Measurements from ENCODE around the gene NRG3. TPM values are rescaled to one million over a fixed set of nuclear protein-coding genes. Genes with fewer than 3 reads are reported as not detected.

Gene NRG3
- total RNA-seq, 2 donors from 2014 or later: 0.41 TPM; not detected in 1

DNA sequence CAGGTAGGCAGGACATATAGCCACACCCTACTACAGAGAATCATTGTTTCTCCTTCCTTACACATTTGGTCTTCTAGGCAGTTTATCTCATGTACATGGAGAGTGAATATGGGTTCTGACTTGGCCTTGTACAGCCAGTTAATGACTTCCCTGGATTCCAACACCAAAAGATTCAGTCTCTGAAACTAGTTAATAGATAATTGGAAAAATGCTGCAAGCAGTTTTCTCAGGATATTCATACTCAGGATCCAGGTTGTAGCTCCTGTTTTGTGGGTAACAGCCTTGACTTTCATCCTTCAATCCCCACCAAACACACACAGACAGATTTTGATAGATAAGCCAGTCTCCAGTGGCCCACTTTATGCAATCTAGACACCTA, 690.2 kb downstream of the NRG3 start:
- no peak for TF ChIP-seq CTCF (IDR thresholded peaks at IDR 0.05)
- DNase-seq (ENCODE audit: low spot score) (no peak), ATAC-seq (ENCODE audit: insufficient number of reproducible peaks, low FRiP score, low read depth) (no peak)
- Histone ChIP-seq H3K27ac (no peak overlapping the region), H3K36me3 (no peaks in the 10 kb centered on the region), H3K4me1 (ENCODE audit: control insufficient read depth in 1 of 2, low read depth in 2 of 2) (no peaks in the 10 kb centered on the region), H3K4me3 (no peak overlapping the region), H3K9me3 (no peaks in the 10 kb centered on the region), H3K27me3 (replicated peaks; ENCODE audit: insufficient read depth) (no peaks in the 10 kb centered on the region)

DNA sequence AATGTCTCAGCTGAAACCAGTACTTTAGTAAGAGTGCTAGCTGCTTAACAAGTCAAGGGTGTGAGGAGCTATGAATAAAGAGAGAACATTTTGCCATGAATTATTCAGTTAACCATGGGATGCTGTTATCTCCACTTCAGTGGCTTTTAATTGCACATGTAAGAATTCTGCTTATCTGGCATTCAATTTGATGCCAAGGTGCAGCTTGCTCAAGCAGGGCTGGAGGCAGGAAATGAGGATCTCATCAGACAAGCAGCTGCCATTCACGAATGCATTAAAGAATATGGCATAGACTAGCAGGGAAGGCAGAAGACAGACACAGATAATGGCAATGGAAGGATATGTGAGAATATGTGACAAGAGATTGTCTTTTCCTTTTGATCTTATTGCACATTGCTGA, 697.8 kb downstream of the NRG3 start:
- Histone ChIP-seq H3K36me3 (no peaks in the 10 kb centered on the region), H3K27ac (no peak overlapping the region), H3K9me3 (no peaks in the 10 kb centered on the region), H3K4me1 (ENCODE audit: control insufficient read depth in 1 of 2, low read depth in 2 of 2) (no peaks in the 10 kb centered on the region), H3K4me3 (no peak overlapping the region), H3K27me3 (replicated peaks; ENCODE audit: insufficient read depth) (no peaks in the 10 kb centered on the region)
- no peak for TF ChIP-seq CTCF (IDR thresholded peaks at IDR 0.05)
- DNase-seq (ENCODE audit: low spot score) (no peak), ATAC-seq (ENCODE audit: insufficient number of reproducible peaks, low FRiP score, low read depth) (no peak)

DNA sequence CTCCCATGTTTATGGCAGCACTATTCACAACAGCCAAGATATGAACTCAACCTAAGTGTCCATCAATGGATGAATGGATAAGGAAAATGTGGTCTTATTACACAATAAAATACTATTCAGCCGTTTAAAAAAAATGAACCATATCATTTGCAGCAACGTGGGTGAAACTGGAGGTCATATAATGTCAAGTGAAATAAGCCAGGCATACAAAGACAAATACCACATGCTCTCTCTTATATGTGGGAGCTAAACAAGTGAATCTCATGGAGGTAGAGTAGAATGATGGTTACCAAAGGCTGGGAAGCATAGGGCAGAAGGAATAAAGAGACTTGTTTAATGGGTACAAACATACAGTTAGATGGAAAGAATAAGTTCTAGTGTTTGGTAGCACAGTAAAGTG, 699.1 kb downstream of the NRG3 start:
- Histone ChIP-seq H3K4me1 (ENCODE audit: control insufficient read depth in 1 of 2, low read depth in 2 of 2) (no peaks in the 10 kb centered on the region), H3K9me3 (no peaks in the 10 kb centered on the region), H3K36me3 (no peaks in the 10 kb centered on the region), H3K27me3 (replicated peaks; ENCODE audit: insufficient read depth) (no peaks in the 10 kb centered on the region), H3K27ac (no peak overlapping the region), H3K4me3 (no peak overlapping the region)
- ATAC-seq (ENCODE audit: insufficient number of reproducible peaks, low FRiP score, low read depth): no peak
- no peak for TF ChIP-seq CTCF (IDR thresholded peaks at IDR 0.05)
- no peak for DNase-seq (ENCODE audit: low spot score)

DNA sequence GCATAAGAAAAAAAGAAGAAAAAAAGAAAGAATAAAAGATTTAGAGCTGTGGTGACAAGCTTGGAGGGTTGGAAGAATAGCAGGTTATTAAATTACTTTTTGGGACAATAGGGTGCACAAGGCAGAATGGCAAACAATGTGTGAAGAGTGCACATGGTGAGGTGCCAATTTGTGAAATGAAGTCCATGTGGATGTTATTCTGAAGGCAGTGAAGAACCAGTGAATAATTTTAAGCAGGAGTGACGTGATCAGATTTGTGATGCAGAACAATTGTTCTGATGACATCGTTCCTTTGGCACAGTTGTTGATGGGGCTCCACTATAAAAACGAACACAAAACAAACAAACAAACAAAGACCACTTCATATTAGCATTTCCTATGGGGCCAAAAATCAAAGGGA, 700.3 kb downstream of the NRG3 start:
- H3K27me3 ChIP-seq (replicated peaks; ENCODE audit: insufficient read depth): no peaks in the 10 kb centered on the region

GRCh38 chr10:82576093-82576492, 701.1 kb downstream of the NRG3 start:
- Histone ChIP-seq H3K4me3 (no peak overlapping the region), H3K27me3 (replicated peaks; ENCODE audit: insufficient read depth) (no peaks in the 10 kb centered on the region), H3K4me1 (ENCODE audit: control insufficient read depth in 1 of 2, low read depth in 2 of 2) (no peaks in the 10 kb centered on the region), H3K27ac (no peak overlapping the region), H3K36me3 (no peaks in the 10 kb centered on the region), H3K9me3 (no peaks in the 10 kb centered on the region)
- ATAC-seq (ENCODE audit: insufficient number of reproducible peaks, low FRiP score, low read depth) (no peak), DNase-seq (ENCODE audit: low spot score) (no peak)
- TF ChIP-seq CTCF (IDR thresholded peaks at IDR 0.05): no peak

More for the DNA sequence above, 700.3 kb downstream of the NRG3 start:
- H3K4me1 ChIP-seq (ENCODE audit: control insufficient read depth in 1 of 2, low read depth in 2 of 2): no peaks in the 10 kb centered on the region
- H3K36me3 ChIP-seq: no peaks in the 10 kb centered on the region
- no peaks in the 10 kb centered on the region for H3K9me3 ChIP-seq
- ATAC-seq (ENCODE audit: insufficient number of reproducible peaks, low FRiP score, low read depth) (no peak), DNase-seq (ENCODE audit: low spot score) (no peak)
- no peak overlapping the region for H3K27ac ChIP-seq
- no peak for TF ChIP-seq CTCF (IDR thresholded peaks at IDR 0.05)
- H3K4me3 ChIP-seq: no peak overlapping the region

All from thoracic aorta (tissue), 2 donors.